ENCODE measurements around the gene EFNA5.
"Not testable (repeated sequence)": the region's sequence is repeated elsewhere in the genome, so short reads cannot be mapped to it uniquely, and the experiment has no call there.

The EFNA5 gene

DNA sequence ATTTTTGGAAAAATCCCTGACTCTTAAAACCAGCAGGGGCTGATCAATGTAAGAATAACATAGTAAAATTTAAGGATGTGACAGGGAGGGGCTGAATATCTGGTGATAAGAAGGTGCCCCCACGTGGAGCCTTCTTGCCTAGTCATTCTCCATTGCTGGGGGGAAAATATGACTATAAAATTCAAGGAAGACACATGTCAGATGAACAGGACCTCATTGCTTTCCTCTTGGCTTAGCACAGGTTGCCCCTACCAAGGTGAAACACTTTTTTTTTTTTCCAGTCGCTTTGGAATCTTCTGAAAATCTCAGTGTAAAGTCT is 310.9 kb downstream of the EFNA5 start:
- Mint-ChIP-seq H3K4me1 (peaks cover 3 to 4% of the 10 kb centered on the region in 2 donors), H3K27ac (no peak overlapping the region), H3K27me3 (no peaks in the 10 kb centered on the region), H3K9me3 (no peaks in the 10 kb centered on the region), H3K36me3 (no peaks in the 10 kb centered on the region), H3K4me3 (no peak overlapping the region)
- no peak for DNase-seq
- no peak for ATAC-seq (replicated peaks)

GRCh38 chr5:107359033-107359915 is 311.5 kb downstream of the EFNA5 start:
- no peak overlapping the region for H3K4me3 Mint-ChIP-seq
- no peak overlapping the region for H3K27ac Mint-ChIP-seq
- no peaks in the 10 kb centered on the region for H3K27me3 Mint-ChIP-seq
- no peak for ATAC-seq (replicated peaks)
- H3K4me1 Mint-ChIP-seq = no peaks in the 10 kb centered on the region
- H3K36me3 Mint-ChIP-seq = no peaks in the 10 kb centered on the region
- no peak for DNase-seq
- H3K9me3 Mint-ChIP-seq = no peaks in the 10 kb centered on the region

GRCh38 chr5:107356891-107357290 is 313.8 kb downstream of the EFNA5 start:
- no peaks in the 10 kb centered on the region for H3K36me3 Mint-ChIP-seq
- DNase-seq (no peak), ATAC-seq (replicated peaks) (no peak)
- H3K27me3 Mint-ChIP-seq = peaks cover 8 to 10% of the 10 kb centered on the region in 2 donors
- H3K27ac Mint-ChIP-seq = no peak overlapping the region
- no peaks in the 10 kb centered on the region for H3K4me1 Mint-ChIP-seq
- no peaks in the 10 kb centered on the region for H3K9me3 Mint-ChIP-seq
- no peak overlapping the region for H3K4me3 Mint-ChIP-seq

- H3K4me1 Mint-ChIP-seq = no peaks in the 10 kb centered on the region
Observed at GRCh38 chr5:107352576-107352975, 318.2 kb downstream of the EFNA5 start.

DNA sequence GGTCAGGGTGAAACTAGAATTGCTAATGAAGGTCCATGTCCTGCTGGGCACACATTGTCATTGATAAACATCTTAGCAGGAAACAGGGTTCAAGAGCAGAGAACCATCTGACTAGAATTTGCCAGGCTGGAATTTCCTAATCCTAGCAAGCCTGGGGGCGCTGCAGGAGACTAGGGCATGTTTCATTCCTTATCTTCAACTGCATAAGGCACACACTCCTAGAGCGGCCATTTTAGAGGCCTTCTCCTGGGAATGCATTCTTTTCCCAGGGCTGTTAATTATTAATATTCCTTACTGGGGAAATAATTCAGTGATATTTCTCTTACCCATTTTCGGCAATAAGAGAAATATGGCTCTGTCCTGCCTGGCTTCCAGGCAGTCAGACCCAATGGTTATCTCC is 324.2 kb downstream of the EFNA5 start:
- not testable (repeated sequence) for H3K36me3 Mint-ChIP-seq

More at GRCh38 chr5:107352576-107352975, 318.2 kb downstream of the EFNA5 start:
- Mint-ChIP-seq H3K9me3 (peaks cover under 1 to 4% of the 10 kb centered on the region in 2 donors), H3K4me3 (no peak overlapping the region), H3K36me3 (no peaks in the 10 kb centered on the region), H3K27me3 (peaks cover 10 to 15% of the 10 kb centered on the region in 2 donors), H3K27ac (no peak overlapping the region)
- DNase-seq = no peak
- ATAC-seq (replicated peaks) = no peak

GRCh38 chr5:107342371-107342770 is 328.4 kb downstream of the EFNA5 start:
- no peak for ATAC-seq (replicated peaks)
- no peak overlapping the region for H3K4me3 Mint-ChIP-seq
- no peak for DNase-seq
- no peaks in the 10 kb centered on the region for H3K4me1 Mint-ChIP-seq
- H3K27me3 Mint-ChIP-seq = no peaks in the 10 kb centered on the region
- peaks cover 16 to 25% of the 10 kb centered on the region in 2 donors for H3K9me3 Mint-ChIP-seq
- peaks cover 2 to 7% of the 10 kb centered on the region in 2 donors for H3K36me3 Mint-ChIP-seq
- no peak overlapping the region for H3K27ac Mint-ChIP-seq

More for the DNA sequence above, 324.2 kb downstream of the EFNA5 start:
- not testable (repeated sequence) for ATAC-seq (replicated peaks); H3K4me1 Mint-ChIP-seq; H3K27me3 Mint-ChIP-seq; DNase-seq; H3K4me3 Mint-ChIP-seq; H3K27ac Mint-ChIP-seq
- peaks cover 18 to 28% of the 10 kb centered on the region in 2 donors for H3K9me3 Mint-ChIP-seq

DNA sequence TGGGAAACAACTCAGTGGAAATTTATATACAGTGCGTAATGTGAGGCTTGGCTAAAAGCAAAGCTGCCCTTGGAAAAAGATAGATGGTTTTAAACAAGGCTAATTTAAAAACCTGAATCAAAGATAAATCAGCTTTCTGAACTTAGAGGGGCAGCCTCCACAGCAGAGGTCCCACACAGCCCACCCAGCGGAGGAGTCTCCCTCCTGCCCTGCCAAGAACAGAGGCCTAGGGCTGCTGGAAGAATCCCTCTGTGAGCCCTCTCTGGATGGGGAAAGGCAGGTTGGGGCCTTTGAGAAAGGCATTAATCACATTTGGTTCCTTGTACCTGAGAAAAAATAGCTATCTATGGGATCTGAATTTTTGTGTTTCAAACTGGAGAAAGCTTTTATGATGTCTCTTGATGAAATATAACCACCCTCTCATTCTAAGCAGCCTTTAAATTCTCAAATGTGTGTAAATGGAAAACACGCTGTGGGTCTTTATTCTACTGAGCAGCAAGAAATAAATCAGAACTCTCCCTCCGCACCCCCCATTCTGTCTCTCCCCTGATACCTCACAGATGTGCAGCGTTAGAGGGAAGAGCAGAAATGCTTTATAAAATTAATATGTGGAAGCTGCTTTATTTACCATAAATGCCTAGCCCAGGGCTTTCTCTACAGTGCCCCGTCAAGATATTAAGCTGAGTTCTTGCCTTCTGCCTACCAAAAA is 329.2 kb downstream of the EFNA5 start:
- H3K27ac Mint-ChIP-seq = no peak overlapping the region
- peaks cover 2 to 7% of the 10 kb centered on the region in 2 donors for H3K36me3 Mint-ChIP-seq
- no peak for ATAC-seq (replicated peaks)
- H3K4me1 Mint-ChIP-seq = no peaks in the 10 kb centered on the region
- H3K9me3 Mint-ChIP-seq = peaks cover 16 to 24% of the 10 kb centered on the region in 2 donors
- H3K27me3 Mint-ChIP-seq = no peaks in the 10 kb centered on the region
- no peak overlapping the region for H3K4me3 Mint-ChIP-seq
- no peak for DNase-seq

- Mint-ChIP-seq H3K27ac (no peak overlapping the region), H3K9me3 (peaks cover 12 to 16% of the 10 kb centered on the region in 2 donors), H3K4me1 (no peaks in the 10 kb centered on the region), H3K4me3 (no peak overlapping the region), H3K36me3 (peaks cover 2 to 4% of the 10 kb centered on the region in 2 donors), H3K27me3 (no peaks in the 10 kb centered on the region)
- no peak for DNase-seq
- no peak for ATAC-seq (replicated peaks)
Observed at GRCh38 chr5:107340631-107341030, 330.1 kb downstream of the EFNA5 start.

DNA sequence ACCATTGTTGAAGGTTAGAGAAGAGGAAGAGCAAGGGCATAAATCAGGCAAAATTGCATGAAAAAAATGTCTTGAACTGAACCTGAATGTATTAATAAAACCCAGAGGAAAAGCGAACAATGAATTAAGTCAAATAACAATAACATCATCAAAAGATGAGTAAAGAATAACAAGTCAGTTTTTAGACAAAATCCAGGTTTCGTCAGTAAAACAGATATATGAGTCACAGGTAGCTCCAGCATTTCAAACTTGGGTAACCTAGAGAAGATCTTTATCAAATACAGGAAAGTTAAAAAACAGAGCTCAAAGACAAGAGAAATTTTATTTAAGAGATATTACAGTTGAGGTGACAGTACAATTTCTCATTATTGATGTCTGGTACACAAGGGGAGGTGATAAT is 332.4 kb downstream of the EFNA5 start:
- Mint-ChIP-seq H3K9me3 (no peaks in the 10 kb centered on the region), H3K27ac (no peak overlapping the region), H3K27me3 (no peaks in the 10 kb centered on the region), H3K4me1 (no peaks in the 10 kb centered on the region), H3K36me3 (no peaks in the 10 kb centered on the region), H3K4me3 (no peak overlapping the region)
- DNase-seq (no peak), ATAC-seq (replicated peaks) (no peak)

GRCh38 chr5:107337281-107337680 is 333.5 kb downstream of the EFNA5 start:
- no peaks in the 10 kb centered on the region for H3K27me3 Mint-ChIP-seq
- no peak overlapping the region for H3K27ac Mint-ChIP-seq
- no peaks in the 10 kb centered on the region for H3K36me3 Mint-ChIP-seq
- no peak for ATAC-seq (replicated peaks)
- H3K9me3 Mint-ChIP-seq = no peaks in the 10 kb centered on the region
- no peaks in the 10 kb centered on the region for H3K4me1 Mint-ChIP-seq
- DNase-seq = no peak
- H3K4me3 Mint-ChIP-seq = no peak overlapping the region

DNA sequence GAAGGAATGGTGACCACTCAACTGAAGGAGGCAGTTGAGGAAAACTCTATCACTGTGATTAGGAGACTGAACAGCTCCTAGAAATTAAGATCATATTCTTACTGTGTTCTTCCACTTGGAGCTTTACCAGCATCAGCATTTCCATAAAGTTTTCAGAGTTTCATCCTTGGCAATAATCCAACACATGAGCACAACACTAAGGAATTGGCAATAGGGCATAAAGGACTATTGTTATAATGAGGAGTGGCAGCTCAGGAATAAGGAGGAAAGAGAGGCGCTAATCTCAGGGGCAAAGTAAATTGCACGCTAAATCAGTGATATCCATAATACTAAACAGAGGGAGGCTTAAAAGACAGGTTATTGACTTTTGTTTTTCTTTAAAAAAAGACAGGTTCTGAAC is 338.9 kb downstream of the EFNA5 start:
- no peak overlapping the region for H3K27ac Mint-ChIP-seq
- H3K27me3 Mint-ChIP-seq = peaks cover 0 to 5% of the 10 kb centered on the region in 2 donors
- H3K4me3 Mint-ChIP-seq = no peak overlapping the region
- ATAC-seq (replicated peaks) (no peak), DNase-seq (no peak)
- no peaks in the 10 kb centered on the region for H3K4me1 Mint-ChIP-seq
- peaks cover 0 to 2% of the 10 kb centered on the region in 2 donors for H3K9me3 Mint-ChIP-seq
- H3K36me3 Mint-ChIP-seq = no peaks in the 10 kb centered on the region

DNA sequence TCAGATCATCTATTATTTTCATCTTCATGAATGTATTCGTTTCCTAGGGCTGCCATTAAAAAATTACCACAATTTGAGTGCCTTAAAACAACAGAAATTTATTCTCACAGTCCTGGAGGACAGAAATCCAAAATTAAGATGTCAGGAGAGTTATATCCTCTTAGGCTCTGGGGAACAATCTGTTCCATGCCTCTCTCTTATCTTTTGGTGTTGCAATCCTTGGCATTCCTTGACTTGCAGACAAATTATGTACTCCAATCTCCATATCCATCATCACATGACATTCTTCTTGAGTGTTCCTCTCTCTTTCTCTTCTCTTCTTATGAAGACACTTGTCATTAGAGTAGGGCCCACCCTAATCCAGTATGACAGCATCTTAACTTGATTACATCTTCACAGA is 339.4 kb downstream of the EFNA5 start:
- H3K4me1 Mint-ChIP-seq = no peaks in the 10 kb centered on the region
- peaks cover under 1 to 5% of the 10 kb centered on the region in 2 donors for H3K27me3 Mint-ChIP-seq
- DNase-seq (no peak), ATAC-seq (replicated peaks) (no peak)
- peaks cover 0 to 2% of the 10 kb centered on the region in 2 donors for H3K9me3 Mint-ChIP-seq
- no peaks in the 10 kb centered on the region for H3K36me3 Mint-ChIP-seq
- H3K27ac Mint-ChIP-seq = no peak overlapping the region
- H3K4me3 Mint-ChIP-seq = no peak overlapping the region

DNA sequence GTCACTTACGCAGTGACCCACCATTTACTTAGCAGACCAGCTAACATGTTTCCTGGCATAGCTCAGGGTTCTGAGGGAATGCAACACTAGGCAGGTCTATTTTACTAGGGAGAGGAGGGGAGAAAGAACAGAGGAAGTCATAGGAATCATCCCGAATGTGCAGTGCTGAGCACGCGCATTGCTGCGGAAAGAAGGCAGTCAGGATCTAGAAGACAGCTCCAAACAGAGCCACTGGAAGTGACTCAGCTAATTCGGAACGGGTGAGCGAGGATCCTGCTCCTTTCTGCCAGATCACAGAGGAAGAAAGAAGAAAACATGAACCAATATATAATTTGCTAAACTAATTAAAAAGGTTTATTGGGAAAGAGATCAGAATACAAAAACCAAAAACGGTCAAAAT is 339.8 kb downstream of the EFNA5 start:
- H3K27ac Mint-ChIP-seq = no peak overlapping the region
- peaks cover 0 to 2% of the 10 kb centered on the region in 2 donors for H3K9me3 Mint-ChIP-seq
- DNase-seq (no peak), ATAC-seq (replicated peaks) (no peak)
- no peak overlapping the region for H3K4me3 Mint-ChIP-seq
- H3K27me3 Mint-ChIP-seq = peaks cover 5 to 8% of the 10 kb centered on the region in 2 donors
- no peaks in the 10 kb centered on the region for H3K4me1 Mint-ChIP-seq
- H3K36me3 Mint-ChIP-seq = no peaks in the 10 kb centered on the region

GRCh38 chr5:107329850-107330249 is 340.9 kb downstream of the EFNA5 start:
- Mint-ChIP-seq H3K4me1 (no peaks in the 10 kb centered on the region), H3K27me3 (peaks cover 7 to 11% of the 10 kb centered on the region in 2 donors), H3K27ac (no peak overlapping the region), H3K4me3 (no peak overlapping the region), H3K36me3 (no peaks in the 10 kb centered on the region), H3K9me3 (peaks cover 0 to 2% of the 10 kb centered on the region in 2 donors)
- DNase-seq = no peak
- ATAC-seq (replicated peaks) = no peak
